Measurements from ENCODE around the gene ETV2.

GRCh38 chr19:35637165-35637564 lies 4.4 kb upstream of the ETV2 start:
- TF ChIP-seq CTCF (IDR thresholded peaks at IDR 0.05; ENCODE audit: low read depth, low read length, poor library complexity, severe bottlenecking) (no peak), EZH2phosphoT487 (IDR thresholded peaks at IDR 0.05; ENCODE audit: borderline replicate concordance, low read length) (no peak)
